ENCODE data around the gene PREPL. TPM values are rescaled to one million over a fixed set of nuclear protein-coding genes. Genes with fewer than 3 reads are reported as not detected.

Gene PREPL
- total and polyA plus RNA-seq, 2 donors (not counting 1 experiment from before 2014, with no cell fraction given) = 5.5 to 34.0 TPM

DNA sequence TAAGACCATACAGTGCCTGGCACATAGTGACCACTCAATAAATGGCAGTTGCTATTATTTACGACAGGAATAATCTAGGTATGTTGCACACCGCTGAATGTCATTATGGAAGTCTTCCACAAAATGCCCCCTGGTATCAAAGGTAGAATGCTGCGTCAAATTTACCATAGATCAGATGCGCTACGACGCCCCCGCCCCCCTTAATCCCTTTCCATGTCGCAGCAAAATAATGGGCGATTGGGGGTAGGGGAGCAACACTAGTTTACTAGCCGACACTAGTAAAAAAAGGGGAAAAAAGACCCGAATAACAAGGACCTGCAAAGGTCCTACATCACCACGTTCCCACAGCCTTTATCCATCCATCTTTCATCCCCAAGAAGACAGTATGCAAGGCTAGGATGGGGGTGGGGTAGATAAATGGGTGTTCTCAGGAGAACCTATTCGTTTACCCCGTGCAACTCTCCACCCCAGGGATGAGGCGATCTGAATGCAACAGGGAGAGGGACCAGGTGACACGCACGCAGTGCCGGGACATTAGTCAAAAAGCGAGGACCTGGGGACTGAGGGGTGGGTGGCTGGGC is 455 bp downstream of the PREPL start:
- H2AFZ ChIP-seq (ENCODE audit: insufficient read depth, low read depth, low read length, poor library complexity, severe bottlenecking) = peak overlapping the region; percentile 98
- H3K9ac ChIP-seq (ENCODE audit: low read length) = peak overlapping the region; percentile 94
- TF ChIP-seq, protein P1, sequence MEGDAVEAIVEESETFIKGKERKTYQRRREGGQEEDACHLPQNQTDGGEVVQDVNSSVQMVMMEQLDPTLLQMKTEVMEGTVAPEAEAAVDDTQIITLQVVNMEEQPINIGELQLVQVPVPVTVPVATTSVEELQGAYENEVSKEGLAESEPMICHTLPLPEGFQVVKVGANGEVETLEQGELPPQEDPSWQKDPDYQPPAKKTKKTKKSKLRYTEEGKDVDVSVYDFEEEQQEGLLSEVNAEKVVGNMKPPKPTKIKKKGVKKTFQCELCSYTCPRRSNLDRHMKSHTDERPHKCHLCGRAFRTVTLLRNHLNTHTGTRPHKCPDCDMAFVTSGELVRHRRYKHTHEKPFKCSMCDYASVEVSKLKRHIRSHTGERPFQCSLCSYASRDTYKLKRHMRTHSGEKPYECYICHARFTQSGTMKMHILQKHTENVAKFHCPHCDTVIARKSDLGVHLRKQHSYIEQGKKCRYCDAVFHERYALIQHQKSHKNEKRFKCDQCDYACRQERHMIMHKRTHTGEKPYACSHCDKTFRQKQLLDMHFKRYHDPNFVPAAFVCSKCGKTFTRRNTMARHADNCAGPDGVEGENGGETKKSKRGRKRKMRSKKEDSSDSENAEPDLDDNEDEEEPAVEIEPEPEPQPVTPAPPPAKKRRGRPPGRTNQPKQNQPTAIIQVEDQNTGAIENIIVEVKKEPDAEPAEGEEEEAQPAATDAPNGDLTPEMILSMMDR (IDR thresholded peaks at IDR 0.05) = no peak
- no peak for TF ChIP-seq EZH2 (IDR thresholded peaks at IDR 0.05; ENCODE audit: borderline replicate concordance, insufficient read depth, low read depth, low read length, poor library complexity, severe bottlenecking)
- peak overlapping the region; percentile 80 to 94 (median 88) for H3K4me3 ChIP-seq (ENCODE audit: control extremely low read depth in 1 of 5, extremely low read depth in 1 of 5, insufficient read depth in 1 of 5, low read depth in 2 of 5, low read length in 4 of 5)
- no peaks in the 10 kb centered on the region for H3K27me3 ChIP-seq (replicated peaks in 1 of 4; ENCODE audit: control extremely low read depth in 1 of 4, control insufficient read depth in 3 of 4, insufficient read depth in 4 of 4, low read length in 3 of 4)
- intact Hi-C loops (cut with micrococcal nuclease) = loop anchor here (1.0 to 5.0 kb wide), 6 partner anchors 193 to 1206 kb away; partner anchors contain the start of genes DYNC2LI1, PPM1B and THADA
- H3K36me3 ChIP-seq (replicated peaks in 1 of 2; ENCODE audit: control extremely low read depth in 1 of 2, control insufficient read depth in 1 of 2, extremely low read depth in 1 of 2, insufficient read depth in 2 of 2, low read length in 1 of 2) = no peaks in the 10 kb centered on the region
- H3K79me2 ChIP-seq (ENCODE audit: control insufficient read depth, insufficient read depth, low read length) = peaks cover 64% of the 10 kb centered on the region
- H3K27me3 Mint-ChIP-seq = no peaks in the 10 kb centered on the region
- no peaks in the 10 kb centered on the region for H3K9me3 Mint-ChIP-seq (ENCODE audit: insufficient read depth)
- WGBS (ENCODE audit: insufficient coverage) = no CpG with 5 or more reads among the region's 19 CpGs
- ChIA-PET POLR2A (interaction anchor here (1.1 to 1.9 kb wide), 2 partner anchors 18 to 192 kb away, joined by 4 to 24 read pairs; partner anchors contain the start of gene PPM1B), CTCF (interaction anchor here (0.6 to 1.8 kb wide), 7 partner anchors 9 to 1225 kb away, joined by 3 to 7 read pairs (median 4); no protein-coding TSS in a partner anchor)
- H3K4me3 Mint-ChIP-seq = peak overlapping the region; percentile 98
- peaks cover 17 to 20% of the 10 kb centered on the region in 2 donors for H3K4me1 ChIP-seq (ENCODE audit: control insufficient read depth in 2 of 2, insufficient read depth in 2 of 2, low read length in 2 of 2)
- no peak for DNase-seq
- H3K9me3 ChIP-seq (ENCODE audit: control extremely low read depth in 1 of 3, control insufficient read depth in 2 of 3, insufficient read depth in 1 of 3, low read length in 2 of 3) = no peaks in the 10 kb centered on the region
- no peaks in the 10 kb centered on the region for H4K20me1 ChIP-seq (ENCODE audit: control insufficient read depth, insufficient read depth, low read length, poor library complexity, severe bottlenecking)
- H3K4me1 Mint-ChIP-seq = peaks cover 35% of the 10 kb centered on the region
- ATAC-seq (ENCODE audit: low read depth) = no peak
- peak overlapping the region; percentile 91 for H3K4me2 ChIP-seq (replicated peaks; ENCODE audit: low read depth, low read length, poor library complexity, severe bottlenecking)
- peak overlapping the region; percentile 99 to 100 for H3K27ac ChIP-seq (ENCODE audit: low read length in 2 of 2)
- peak overlapping the region; percentile 100 for H3K27ac Mint-ChIP-seq

DNA sequence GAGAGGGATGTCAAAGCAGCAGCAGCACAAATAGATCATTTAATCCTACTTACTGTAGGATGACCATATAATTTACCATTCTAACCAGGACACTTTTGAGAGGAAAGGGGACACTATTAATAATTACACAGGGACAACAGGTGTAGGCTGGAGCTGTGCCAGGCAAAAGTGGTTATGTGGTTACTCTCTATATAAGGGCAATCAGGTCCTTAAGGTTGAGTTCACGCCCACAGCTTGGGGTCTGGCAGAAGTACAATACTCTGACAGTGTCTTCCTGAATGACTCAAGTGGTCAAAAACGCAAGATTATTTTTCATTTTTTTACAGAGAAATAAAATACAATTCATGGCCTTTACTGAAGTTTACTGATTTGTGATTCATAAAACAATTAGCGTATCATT is 2.8 kb downstream of the PREPL start:
- POLR2A ChIA-PET = no interaction called here
- DNase-seq = no peak
- H3K4me1 Mint-ChIP-seq = peaks cover 32% of the 10 kb centered on the region
- no peaks in the 10 kb centered on the region for H3K27me3 Mint-ChIP-seq
- no peak overlapping the region for H3K27ac Mint-ChIP-seq
- Histone ChIP-seq H3K4me1 (ENCODE audit: control insufficient read depth in 2 of 2, insufficient read depth in 2 of 2, low read length in 2 of 2) (peaks cover 17 to 20% of the 10 kb centered on the region in 2 donors), H3K9me3 (ENCODE audit: control extremely low read depth in 1 of 3, control insufficient read depth in 2 of 3, insufficient read depth in 1 of 3, low read length in 2 of 3) (no peaks in the 10 kb centered on the region), H3K4me3 (ENCODE audit: control extremely low read depth in 1 of 5, extremely low read depth in 1 of 5, insufficient read depth in 1 of 5, low read depth in 2 of 5, low read length in 4 of 5) (no peak overlapping the region), H3K9ac (ENCODE audit: low read length) (no peak overlapping the region), H3K4me2 (replicated peaks; ENCODE audit: low read depth, low read length, poor library complexity, severe bottlenecking) (no peak overlapping the region), H4K20me1 (ENCODE audit: control insufficient read depth, insufficient read depth, low read length, poor library complexity, severe bottlenecking) (peaks cover 5% of the 10 kb centered on the region), H3K36me3 (replicated peaks in 1 of 2; ENCODE audit: control extremely low read depth in 1 of 2, control insufficient read depth in 1 of 2, extremely low read depth in 1 of 2, insufficient read depth in 2 of 2, low read length in 1 of 2) (no peaks in the 10 kb centered on the region), H3K27ac (ENCODE audit: low read length in 2 of 2) (no peak overlapping the region), H2AFZ (ENCODE audit: insufficient read depth, low read depth, low read length, poor library complexity, severe bottlenecking) (no peak overlapping the region), H3K27me3 (replicated peaks in 1 of 4; ENCODE audit: control extremely low read depth in 1 of 4, control insufficient read depth in 3 of 4, insufficient read depth in 4 of 4, low read length in 3 of 4) (no peaks in the 10 kb centered on the region), H3K79me2 (ENCODE audit: control insufficient read depth, insufficient read depth, low read length) (peaks cover 56% of the 10 kb centered on the region)
- CTCF ChIA-PET = interaction anchor here (0.6 to 0.7 kb wide), 2 partner anchors 320 to 328 kb away, joined by 3 to 6 read pairs; no protein-coding TSS in a partner anchor
- no peak overlapping the region for H3K4me3 Mint-ChIP-seq
- intact Hi-C loops (cut with micrococcal nuclease) = no loop called here
- ATAC-seq (ENCODE audit: low read depth) = no peak
- H3K9me3 Mint-ChIP-seq (ENCODE audit: insufficient read depth) = no peaks in the 10 kb centered on the region
- 42% methylated on average over 1 of the region's 3 CpGs for WGBS (ENCODE audit: insufficient coverage)
- no peak for TF ChIP-seq EZH2 (IDR thresholded peaks at IDR 0.05; ENCODE audit: borderline replicate concordance, insufficient read depth, low read depth, low read length, poor library complexity, severe bottlenecking)
- TF ChIP-seq, protein P1 (IDR thresholded peaks at IDR 0.05) = no peak

Data from B cell (primary cell).